ENCODE measurements around the gene MTPN.

Gene MTPN

DNA sequence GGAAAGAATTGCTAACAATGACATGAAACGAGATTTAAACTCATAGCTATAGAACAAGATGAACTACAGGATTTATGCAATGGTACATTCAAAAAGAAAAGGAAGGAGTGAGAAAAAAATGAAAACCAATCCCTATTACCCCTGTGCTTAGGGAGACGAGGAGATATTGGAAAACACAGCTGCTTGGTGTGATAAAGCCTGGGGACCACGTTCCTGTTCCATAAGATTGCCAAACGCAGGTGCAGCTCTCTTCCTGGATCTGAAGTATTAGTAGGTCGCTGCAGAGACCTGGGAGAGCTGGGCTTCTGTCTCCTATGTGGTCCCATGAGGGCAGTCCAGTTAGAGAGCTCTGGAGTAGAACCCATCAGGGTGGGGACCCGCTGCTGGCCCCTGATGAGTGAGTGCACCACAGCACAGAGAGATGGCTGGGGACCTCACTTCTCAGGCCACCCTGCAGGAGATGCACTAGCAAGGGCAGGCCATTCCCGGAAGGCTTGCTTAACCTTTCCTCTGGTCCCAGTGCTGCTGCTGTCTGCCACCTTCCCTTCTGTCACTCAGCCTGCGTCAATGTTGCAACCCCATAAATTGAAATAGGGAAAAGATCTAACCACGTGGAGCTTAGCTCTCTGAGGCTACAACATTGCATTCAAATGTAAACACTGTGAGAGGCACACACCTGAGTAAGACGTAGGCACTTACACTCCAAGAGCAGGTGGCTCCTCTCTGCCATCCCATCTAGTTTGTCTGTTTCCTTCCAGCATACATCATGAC lies 57.9 kb downstream of the MTPN start:
- DNase-seq, result peak; percentile 16

DNA sequence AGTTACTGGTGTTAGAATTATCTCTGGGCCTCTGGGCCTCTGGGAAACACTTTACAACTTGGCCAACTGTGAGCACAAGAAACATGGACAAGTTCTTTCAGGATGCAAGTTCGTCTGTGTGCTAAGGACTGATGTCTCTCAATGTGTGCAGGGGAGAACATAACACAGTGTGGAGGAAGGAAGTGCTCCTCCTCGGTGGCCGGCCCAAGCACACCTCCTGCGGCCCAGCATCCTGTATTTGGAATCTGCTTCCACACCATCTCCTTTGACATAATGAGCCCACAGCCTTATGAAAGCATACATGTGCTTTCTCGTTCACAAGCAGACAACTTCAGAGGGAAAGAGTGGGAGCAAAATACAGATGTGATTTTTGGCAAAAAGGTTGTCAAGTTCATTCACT lies 59.0 kb downstream of the MTPN start:
- no peak for DNase-seq

DNA sequence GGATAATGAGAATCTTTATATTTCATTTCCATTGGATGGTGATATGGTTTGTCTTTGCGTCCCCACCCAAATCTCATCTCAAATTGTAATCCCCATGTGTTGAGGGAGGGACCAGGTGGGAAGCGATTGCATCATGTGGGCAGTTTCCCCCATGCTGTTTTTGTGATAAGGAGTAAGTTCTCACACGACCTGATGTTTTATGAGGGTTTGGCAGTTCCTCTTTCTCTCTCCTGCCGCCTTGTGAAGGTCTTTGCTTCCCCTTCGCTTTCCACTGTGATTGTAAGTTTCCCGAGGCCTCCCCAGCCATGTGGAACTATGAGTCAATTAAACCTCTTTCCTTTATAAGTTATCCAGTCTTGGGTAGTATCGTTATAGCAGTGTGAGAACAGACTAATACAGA lies 59.4 kb downstream of the MTPN start:
- DNase-seq, result no peak

DNA sequence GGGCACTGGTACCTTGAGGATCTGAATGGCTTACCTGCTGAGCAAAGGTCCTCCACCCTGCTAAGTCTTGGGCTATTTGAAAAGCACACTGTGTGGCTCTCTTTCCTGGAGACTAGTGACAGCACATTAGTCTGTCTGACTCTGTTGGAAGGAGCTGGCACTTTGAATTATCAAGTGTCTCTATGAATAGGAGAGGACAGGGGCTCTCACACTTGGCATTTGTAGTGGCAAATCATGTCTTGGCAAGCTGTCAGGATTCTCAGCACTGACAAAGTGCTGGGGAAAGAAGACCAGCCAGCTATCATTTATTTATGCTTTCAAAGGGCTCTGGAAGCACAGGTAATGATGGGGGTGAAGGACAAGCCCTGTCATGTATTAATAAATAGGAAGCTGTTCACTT lies 62.8 kb downstream of the MTPN start:
- no peak for DNase-seq

DNA sequence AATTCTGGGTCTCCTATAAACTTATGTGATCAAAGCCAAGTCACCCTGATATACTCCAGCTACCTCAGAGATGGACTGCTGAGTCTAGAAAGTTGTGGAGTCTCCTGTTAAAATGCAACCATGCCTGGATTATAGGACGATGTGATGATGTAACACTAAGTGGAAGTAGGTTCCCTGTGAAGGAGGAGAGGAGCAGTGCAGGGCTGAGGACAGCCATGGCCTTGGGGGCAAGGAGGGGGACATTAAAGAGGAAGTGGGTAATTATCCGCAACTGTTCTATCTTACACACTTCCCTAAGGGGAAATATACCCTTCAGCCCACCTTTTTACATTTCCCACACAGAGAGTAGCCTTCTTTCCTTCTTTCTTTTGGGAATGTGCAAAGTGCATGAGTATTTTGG lies 63.8 kb downstream of the MTPN start:
- no peak for DNase-seq

DNA sequence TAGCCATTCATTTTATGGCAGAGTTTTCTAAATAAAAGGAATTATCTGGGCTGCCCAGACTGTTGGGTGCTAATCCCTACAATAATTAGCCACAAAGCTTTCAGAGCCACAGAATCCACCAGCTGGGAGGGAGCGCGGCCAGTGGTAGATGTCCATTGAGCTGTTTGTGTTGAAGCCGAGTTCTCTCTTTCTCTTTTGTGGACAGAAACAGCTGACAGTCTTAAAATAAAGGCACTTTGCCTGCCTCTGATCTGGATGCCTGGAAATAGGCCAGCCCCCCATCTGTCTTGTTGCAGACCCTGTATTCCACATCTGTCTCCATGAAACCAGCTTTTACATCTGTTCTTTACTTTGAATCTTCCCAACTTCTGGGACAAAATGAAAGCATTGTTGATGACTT lies 66.1 kb downstream of the MTPN start:
- no peak for DNase-seq

DNA sequence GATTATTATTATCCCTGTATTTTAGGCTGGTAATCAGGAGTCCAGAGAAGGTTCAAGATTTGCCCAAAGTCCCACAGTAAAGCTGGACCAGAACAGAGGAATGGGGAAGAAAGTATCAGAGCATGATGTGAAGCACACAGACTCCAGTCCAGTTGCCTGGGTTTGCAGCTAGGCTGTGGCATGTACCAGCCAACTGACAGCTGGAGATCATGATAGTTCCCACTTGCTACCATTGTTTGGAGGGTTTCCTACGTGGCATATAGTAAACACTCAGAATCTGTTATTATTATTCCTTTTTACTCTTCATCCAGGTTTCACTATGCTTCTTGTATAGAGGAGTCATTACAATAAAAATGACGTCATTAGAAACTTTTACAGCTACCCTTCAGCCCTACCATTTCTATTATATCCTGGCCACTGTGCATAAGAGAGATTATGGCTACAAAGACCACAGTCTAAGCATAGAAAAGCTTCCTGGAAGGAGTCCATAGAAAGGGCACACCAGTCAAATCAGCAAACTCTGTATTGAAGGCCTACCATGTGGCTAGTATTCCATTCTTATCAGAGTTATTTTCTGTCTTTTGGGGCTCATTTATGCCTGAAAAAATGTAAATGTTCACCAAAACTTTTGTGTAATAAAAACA lies 66.6 kb downstream of the MTPN start:
- no peak for DNase-seq

DNA sequence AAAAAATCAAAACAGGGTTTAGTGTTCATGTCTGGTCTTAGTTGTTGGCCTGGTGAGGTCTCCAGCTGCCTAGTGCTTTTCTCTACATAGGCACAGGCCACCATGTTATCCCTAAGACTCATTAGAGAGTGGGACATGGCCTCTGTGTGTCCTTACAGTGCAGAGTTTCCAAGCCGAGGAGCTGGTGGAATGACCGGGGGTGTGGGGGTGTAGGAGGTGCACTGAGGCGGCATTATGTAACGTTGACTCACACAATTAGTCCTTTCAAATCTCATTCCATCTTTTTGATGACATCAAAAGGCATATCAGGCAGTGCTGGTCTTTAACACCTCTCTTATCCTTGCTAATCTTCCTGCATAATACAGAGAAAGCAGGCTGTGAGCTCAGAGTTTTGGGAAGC lies 71.3 kb downstream of the MTPN start:
- DNase-seq, result no peak

DNA sequence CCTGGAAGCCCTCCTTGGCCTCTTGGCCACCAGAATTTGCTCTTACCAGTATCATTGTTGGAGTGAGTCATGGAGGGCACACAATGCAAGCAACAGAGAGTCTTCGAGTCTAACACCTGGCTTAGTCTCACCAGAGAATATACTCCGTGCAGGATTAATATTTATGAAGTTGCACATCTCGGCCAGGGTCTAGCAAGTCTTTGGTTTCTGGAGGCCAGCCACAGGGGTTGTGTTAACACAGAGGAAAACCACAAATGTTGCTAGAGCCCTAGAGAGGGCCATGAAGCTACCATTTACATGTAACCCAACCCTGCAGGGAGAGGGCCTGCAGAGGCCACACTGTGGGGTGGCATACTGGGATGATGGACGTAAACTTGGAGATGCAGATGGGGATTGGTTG lies 71.8 kb downstream of the MTPN start:
- no peak for DNase-seq

DNA sequence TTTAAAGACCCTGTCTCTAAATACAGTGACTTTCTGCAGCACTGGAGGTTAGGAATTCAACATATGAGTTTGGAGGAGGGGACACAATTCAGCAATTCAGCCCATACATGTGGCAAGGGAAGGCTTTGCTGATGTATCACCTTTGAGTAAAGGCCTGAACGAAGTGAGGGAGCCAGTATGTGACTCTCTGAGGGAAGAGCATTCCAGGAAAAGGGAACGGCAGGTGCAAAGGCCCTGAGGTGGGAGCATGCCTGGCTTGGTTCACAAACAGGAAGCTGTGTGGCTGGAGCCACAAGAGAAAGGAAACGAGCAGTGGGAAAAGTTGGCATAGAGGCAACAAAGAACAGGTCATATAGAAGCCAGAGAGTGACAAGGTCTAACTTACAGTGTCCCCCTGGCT lies 72.9 kb downstream of the MTPN start:
- DNase-seq, result no peak

DNA sequence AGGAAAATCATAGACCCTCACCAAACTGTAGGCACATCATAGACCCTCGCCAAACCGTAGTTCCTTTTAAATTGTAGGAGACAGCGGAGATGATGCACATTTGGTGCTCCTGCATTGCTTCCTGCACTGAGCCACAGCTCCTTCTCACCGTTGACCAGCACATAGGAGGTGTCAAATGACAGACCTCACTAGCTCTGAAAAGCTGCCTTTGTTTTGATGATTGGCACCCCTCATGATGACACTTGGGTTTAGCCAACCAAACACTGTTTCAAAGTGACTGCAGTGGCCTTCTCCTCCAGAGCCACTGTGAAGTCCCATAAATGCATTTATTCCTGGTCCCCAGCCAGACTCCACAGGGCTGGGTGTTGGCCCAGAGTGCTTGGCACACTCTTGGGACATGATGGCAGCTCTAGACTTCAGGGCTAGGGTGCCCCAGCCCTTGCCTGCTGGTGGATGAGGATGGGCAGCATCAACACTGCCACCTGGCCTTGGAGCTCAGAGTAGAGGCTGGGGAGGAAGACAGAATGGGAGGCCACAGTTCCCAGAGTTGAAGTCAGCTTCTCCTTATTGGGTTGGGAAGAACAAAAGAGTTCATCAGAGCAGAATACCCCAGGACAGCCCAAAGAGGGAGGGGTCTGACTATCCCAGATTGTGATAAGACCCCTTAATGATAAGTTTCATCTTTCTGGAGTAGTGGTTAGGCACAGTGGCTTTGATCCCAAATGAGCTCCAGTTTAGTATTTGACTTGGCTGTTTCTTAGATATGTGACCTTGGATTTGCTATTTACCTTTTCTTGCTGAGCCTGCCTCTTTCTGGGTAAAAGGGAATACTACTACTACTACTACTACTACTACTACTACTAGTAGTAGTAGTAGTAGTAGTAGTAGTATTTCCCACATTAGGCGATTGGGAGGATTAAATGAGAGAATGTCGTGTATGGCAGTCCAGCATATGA lies 75.3 kb downstream of the MTPN start:
- no peak for DNase-seq

DNA sequence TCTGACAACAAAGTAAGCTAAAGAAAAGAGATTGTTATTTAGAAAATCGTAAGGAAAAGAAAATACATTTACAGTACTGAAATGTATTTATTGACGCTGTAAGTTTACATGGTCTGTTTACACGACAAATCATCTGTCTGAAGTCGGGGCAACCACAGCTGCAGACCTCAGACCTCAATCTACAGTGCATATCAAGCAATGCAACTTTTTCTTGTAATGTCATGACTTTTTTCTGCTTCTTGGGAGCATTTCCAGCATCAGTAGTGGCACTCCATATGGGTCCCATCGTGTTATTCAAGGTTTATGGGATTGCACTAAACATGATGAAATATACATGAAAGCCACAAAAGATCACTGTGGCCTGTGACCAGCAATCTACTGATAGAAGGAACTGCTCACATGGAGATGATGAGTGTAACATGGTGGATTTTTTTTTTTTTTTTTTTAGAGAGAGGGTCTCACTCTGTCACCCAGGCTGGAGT lies 77.1 kb downstream of the MTPN start:
- DNase-seq, result no peak

DNA sequence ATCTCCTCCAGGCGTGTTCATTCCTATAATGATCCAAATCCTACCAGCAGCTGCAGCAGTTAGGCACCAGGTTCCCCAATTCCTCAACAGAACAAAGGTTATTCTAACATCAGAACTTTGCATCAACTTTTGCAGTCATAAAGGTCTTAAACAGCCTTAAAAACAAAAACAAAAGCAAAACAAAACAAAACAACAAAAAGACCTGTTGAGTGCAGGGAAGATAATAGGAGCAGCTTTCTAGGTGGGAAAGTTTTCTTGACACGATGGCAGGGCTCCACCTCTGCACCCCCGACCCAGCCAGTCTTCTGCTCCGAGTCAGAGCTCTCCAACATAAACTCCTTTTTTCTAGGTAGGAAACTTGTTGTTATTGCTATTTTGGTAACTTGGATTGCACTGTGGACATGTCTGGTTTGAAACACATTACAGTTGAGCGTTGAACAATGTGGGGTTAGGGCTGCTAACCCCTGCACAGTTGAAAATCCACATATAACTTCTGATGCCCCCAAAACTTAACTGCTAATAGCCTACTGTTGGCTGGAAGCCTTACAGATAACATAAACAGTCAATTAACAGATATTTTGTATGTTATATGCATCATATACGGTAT lies 77.6 kb downstream of the MTPN start:
- no peak for DNase-seq

DNA sequence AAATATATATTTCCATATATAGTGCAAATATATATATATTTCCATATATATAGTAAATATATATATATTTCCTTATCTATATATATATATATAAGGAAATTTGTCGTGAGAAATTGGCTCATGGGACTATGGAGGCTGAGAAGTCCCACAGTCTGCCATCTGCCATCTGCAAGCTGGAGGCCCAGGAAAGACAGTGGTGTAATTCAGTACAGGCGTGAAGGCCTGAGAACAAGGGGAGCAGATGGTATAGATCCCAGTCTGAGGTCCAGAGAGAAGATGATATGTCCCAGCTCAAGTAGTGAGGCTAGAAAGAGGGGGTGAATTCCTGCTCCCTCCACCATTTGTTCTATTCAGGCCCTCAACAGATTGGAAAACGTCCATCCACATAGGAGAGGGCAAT lies 78.9 kb downstream of the MTPN start:
- no peak for DNase-seq

DNA sequence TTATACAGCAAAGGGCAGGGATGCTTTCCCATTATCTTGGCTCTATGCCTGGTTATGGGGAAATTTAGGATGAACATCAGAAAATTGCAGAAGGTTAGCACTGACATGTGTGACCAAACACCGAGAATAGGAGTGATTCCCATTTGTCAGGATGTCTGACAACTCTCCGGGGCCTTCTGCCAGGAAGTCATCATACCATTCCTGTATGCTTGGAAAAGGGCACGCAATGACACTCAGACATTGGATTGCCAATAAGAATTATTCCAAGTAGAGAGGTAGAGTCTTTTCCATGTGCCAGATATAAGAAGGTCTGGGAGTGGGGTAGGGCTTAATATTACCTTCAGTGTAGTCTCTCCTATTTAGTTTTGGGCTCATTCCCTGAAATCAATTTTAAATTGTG lies 82.3 kb downstream of the MTPN start:
- DNase-seq, result no peak

DNA sequence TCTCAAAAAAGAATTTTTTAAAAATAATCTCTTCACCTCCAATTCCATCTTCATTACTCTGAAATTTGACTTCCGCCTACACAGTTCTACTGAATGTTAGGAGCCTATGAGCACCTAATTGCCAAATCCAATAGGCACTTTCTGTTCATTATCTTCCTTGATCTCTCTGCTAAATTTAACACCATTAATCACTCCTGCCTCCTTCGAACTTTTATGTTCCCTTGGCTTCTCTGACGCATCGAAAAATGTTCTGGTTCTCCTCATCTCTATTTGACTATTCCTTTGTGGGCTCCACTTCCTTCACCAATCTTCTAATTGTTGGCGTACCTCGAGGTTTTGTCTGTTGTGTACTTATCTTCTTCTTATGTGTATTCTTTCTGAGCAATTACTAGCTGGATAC lies 87.3 kb downstream of the MTPN start:
- no peak for DNase-seq

DNA sequence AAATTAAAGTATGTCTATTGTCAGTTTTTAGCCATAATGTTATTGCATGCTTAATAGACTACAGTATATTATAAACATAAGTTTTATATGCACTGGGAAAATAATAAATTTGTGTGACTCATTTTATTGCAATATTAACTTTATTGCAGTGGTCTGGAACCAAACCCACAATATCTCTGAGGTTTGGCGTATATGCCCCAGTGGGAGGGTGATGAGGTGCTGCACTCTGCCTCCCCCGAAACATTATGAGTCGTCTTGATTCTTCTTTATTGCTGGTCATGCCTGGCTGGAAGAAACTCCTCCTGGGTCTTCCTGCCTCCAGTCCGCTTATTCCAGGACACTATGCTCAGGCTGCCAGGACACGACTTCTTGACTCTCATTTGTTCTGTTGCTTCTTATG lies 88.4 kb downstream of the MTPN start:
- DNase-seq, result no peak

DNA sequence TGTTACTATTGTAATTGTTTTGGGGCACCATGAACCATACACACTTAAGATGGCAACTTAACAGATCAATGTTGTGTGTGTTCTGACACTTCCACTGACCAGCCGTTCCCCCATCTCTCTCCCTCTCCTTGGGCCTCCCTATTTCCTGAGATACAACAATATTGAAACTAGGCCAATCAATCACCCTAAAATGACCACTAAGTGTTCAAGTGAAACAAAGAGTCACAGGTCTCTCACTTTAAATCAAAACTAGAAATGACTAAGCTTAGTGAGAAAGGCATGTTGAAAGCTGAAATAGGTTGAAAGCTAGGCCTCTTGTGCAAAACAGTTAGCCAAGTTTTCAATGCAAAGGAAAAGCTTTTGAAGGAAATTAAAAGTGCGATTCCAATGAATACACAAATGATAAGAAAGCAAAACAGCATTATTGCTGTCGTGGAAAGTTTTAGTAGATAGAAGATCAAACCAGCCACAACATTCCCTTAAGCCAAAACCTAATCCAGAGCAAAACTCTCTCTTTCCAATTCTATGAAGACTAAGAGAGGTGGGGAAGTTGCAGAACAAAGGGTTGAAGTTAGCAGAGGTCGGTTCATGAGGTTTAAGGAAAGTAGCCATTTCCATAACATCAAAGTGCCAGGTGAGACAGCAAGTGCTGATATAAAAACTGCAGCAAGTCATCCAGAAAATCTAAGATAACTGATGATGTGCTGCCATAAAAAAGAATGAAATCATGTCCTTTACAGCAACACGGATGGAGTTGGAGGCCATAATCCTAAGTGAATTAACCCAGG lies 90.6 kb downstream of the MTPN start:
- DNase-seq, result no peak

DNA sequence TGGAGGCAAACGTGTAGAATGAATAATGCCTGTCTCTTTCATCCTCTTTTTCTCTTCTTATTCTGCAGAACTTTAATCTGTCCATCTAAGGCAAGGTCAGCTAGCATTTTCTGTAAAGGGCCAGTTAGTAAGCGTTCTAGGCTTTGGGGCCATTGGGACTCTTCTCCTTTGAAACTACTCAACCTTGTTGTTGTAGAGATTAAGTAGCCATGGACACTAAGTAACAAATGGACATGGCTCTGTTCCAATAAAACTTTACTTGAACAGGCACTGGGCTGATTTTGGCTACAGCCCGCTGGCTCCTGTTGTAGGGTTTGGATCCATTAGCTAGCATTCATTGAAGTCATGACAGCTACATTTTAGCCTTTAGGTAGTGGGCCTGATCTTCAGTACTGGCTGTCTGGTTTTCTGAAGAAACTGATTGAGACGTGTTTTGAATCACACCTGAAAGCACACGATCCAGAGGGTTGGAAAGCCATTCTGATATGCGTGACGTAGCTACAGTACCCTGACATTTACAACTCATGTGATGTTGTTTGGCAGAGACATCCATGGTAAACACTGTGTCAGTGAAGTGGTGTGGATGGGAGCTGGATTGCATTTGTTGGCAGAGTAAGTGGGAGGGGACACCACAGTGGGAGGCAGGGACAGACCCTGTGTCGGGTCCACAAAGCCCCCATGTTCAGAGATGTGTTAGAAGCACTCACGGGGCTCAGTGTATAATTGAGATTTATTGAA lies 92.5 kb downstream of the MTPN start:
- DNase-seq, result no peak

DNA sequence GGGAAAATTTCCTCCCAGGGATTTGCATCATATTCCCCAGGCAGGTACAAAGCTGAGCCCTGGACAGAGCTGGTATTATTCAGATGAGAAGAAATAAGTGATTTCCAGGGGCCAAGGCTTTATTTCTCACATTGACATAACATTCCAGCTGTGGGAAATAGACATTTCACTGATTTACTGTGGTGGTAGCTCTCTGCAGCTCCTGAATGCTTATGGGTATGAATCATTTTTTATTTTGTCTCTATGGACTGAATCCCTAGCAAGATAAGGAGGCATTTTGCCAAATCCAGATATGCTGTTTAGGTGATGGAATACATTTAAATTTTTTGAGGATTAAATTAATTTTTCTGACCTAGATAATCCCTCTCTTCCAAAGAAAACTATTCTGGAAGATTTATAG lies 97.9 kb downstream of the MTPN start:
- DNase-seq, result no peak

DNA sequence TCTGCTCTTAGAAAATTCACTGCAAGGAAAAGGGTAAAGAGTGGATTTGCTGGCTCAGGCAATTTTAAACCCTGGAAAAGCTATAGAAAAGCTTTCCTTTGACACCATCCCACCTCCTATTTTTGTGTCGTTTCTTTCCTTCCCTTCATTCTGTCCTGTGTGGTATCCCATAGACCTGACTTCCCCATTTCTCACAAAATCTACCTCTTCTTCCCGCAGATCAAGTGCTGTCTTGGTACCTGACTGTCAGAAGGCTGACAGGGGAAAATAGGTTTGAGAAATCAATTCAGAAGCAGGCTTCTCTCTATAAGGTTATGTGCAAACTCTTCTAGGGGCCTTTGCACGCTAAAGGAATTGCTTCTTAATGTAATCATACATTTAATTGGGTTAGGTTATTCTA lies 98.9 kb downstream of the MTPN start:
- no peak for DNase-seq

DNA sequence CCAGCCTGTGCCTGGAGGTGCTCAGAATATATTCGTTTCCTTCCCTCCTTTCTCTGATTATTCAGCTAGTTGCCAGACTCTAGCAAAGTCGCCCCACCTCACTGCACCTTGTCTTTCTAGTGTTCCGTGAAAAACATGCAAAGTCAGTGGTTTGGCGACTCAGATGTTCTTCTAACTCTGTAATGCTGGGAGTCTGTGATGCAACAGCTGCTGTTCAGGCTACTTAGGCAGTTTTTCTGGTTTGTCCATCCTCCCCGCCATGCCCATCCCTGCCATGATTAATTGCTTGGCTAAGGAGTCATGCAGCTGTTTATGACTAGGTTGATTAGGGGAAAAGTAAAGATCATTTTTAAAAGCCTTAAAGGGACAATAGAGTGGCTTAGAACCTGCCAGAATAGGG lies 99.4 kb downstream of the MTPN start:
- no peak for DNase-seq

All from DMS153 (cell line).